T-helper 17 cell (primary cell): ENCODE measurements around the gene PLCH2. TPM values are rescaled to one million over a fixed set of nuclear protein-coding genes. Genes with fewer than 3 reads are reported as not detected.
"Not testable (repeated sequence)": the region's sequence is repeated elsewhere in the genome, so short reads cannot be mapped to it uniquely, and the experiment has no call there.

Experiments used
- ATAC-seq: fragments of 150-1000 bp; cut with Tn5 transposase; 2 replicates; pipeline ENCODE4 v1.10.0; 2021; ENCODE audit warnings: mild to moderate bottlenecking, moderate library complexity
- DNase-seq, 3 donors: peaks; one replicate each; pipeline versions ENCODE4 v3.0.0 to v3.0.0-alpha.2; 2020 to 2021
- H3K9me3 ChIP-seq: one replicate; pipeline ENCODE4 v1.7.0; 2013; ENCODE audit warnings: low read length, mild to moderate bottlenecking; ENCODE audit not compliant: control insufficient read depth, poor library complexity, severe bottlenecking
- H3K27ac Mint-ChIP-seq: one replicate; pipeline ENCODE4 v1.8.0; 2022; ENCODE audit warnings: mild to moderate bottlenecking, moderate library complexity, mixed read lengths
- H3K27me3 Mint-ChIP-seq: one replicate; pipeline ENCODE4 v1.8.0; 2022; ENCODE audit warnings: mixed read lengths
- H3K36me3 Mint-ChIP-seq: one replicate; pipeline ENCODE4 v1.8.0; 2022; ENCODE audit warnings: low read depth, mixed read lengths
- H3K4me1 Mint-ChIP-seq: one replicate; pipeline ENCODE4 v1.8.0; 2022; ENCODE audit warnings: mild to moderate bottlenecking, mixed read lengths
- H3K4me3 Mint-ChIP-seq: one replicate; pipeline ENCODE4 v1.8.0; 2022; ENCODE audit warnings: mild to moderate bottlenecking, moderate library complexity, mixed read lengths
- total RNA-seq, 4 donors: library from RNA in 2 of 4; stranded (reverse) in 2 of 4; gene quantifications; one replicate each; pipeline ENCODE4 v1.2.3 and lab custom pipeline; 2022 to 2026

Gene PLCH2
- total RNA-seq, 2 donors from 2014 or later = 30.0 to 39.3 TPM

GRCh38 chr1:2544093-2544874 is 68.2 kb downstream of the PLCH2 start:
- H3K4me3 Mint-ChIP-seq = no peak overlapping the region
- ATAC-seq (no peak), DNase-seq (no peak)
- no peaks in the 10 kb centered on the region for H3K27me3 Mint-ChIP-seq
- H3K36me3 Mint-ChIP-seq = no peaks in the 10 kb centered on the region
- H3K9me3 ChIP-seq = no peaks in the 10 kb centered on the region
- peaks cover 7% of the 10 kb centered on the region for H3K4me1 Mint-ChIP-seq
- H3K27ac Mint-ChIP-seq = peak overlapping the region; percentile 34

DNA sequence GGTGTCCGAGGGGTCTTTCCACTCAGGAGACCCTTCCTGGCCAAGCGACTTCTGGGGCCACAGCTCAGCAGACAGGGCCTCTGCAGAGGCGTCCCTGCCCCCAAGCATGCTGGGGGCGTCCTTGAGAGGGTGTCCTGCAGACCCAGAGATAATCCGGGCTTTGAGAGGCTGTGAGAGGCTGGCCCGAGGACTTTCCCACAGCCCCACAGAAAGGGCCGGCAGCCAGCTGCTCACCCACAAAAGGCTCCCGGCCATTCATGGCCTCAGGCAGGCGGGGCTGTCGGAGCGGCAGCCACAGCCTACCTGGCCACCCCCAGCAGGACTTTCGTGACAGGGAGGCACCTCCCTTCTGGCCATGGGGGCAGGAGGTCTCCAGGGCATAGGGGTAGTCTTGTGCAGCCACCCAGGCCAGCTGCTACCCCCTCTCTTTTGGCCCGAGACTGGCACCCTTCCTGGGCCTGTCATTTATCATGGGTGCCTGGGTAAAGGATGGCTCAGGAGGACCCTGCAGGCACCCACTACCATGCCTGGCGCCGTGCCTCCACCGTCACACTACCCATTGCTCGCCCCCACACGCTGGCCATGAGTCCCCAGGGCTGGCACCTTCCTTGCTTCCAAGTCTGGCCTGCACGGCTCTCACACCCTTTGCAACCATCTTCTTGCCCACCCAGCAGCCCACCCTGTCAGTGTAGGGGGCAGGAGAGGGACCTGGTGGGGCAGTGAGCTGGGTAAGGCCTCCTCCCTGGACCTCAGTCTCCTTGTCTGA is 69.0 kb downstream of the PLCH2 start:
- peak overlapping the region; percentile 34 for H3K27ac Mint-ChIP-seq
- H3K4me1 Mint-ChIP-seq = peaks cover 10% of the 10 kb centered on the region
- no peaks in the 10 kb centered on the region for H3K9me3 ChIP-seq
- H3K4me3 Mint-ChIP-seq = no peak overlapping the region
- ATAC-seq = no peak
- no peaks in the 10 kb centered on the region for H3K36me3 Mint-ChIP-seq
- DNase-seq = no peak
- H3K27me3 Mint-ChIP-seq = no peaks in the 10 kb centered on the region

DNA sequence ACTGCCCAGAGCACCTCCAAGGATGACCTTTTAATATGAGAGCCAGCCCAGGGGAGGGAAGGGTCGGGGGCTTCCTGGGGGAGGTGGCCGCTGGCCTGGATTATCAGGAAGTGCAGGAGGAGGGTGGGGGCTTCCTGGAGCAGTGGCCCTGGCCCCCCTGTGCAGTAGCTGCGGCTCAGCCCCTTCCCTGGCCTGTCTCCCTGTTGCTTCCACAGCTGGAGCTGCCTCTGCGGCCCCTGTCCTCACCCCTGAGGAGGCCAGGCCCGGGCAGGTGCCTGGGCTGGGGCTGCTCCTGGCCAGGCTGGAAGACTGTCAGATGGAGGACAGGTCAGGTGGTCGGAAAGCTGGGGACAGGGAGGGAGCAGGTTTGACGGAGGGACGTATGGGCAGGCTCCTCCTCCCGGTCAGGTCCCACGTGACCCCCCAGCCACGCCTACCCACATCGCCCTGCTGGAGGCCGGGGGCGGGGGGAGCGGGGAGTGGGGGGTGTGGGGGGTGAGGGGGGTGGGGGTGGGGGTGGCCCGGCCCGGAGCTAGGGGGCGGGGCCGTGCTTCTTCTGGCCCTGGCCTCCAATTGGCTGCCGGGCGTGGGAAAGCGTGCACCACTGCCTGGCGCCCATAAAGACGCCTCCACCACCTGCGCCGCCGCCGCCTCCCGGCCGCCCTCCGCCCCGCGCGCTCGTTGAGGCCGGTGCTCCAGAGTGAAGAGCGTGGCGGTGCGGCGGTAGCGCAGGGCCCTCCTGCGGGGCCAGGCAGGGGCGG is 69.8 kb downstream of the PLCH2 start:
- Mint-ChIP-seq H3K4me3 (peak overlapping the region; percentile 93), H3K4me1 (peaks cover 10% of the 10 kb centered on the region), H3K27me3 (no peaks in the 10 kb centered on the region), H3K36me3 (no peaks in the 10 kb centered on the region), H3K27ac (peak overlapping the region; percentile 96)
- no peaks in the 10 kb centered on the region for H3K9me3 ChIP-seq
- peak; percentile 86 to 91 (median 90) for DNase-seq
- peak; percentile 60 for ATAC-seq

- H3K4me3 Mint-ChIP-seq = peak overlapping the region; percentile 93
- peak; percentile 69 to 78 (median 70) for DNase-seq
- no peaks in the 10 kb centered on the region for H3K27me3 Mint-ChIP-seq
- ATAC-seq = peak; percentile 57
- H3K27ac Mint-ChIP-seq = peak overlapping the region; percentile 96
- peaks cover 10% of the 10 kb centered on the region for H3K4me1 Mint-ChIP-seq
- H3K9me3 ChIP-seq = no peaks in the 10 kb centered on the region
- no peaks in the 10 kb centered on the region for H3K36me3 Mint-ChIP-seq
Measured at GRCh38 chr1:2546515-2547209, 70.6 kb downstream of the PLCH2 start.

- Mint-ChIP-seq H3K36me3 (no peaks in the 10 kb centered on the region), H3K27me3 (no peaks in the 10 kb centered on the region), H3K27ac (peak overlapping the region; percentile 96), H3K4me1 (peaks cover 10% of the 10 kb centered on the region), H3K4me3 (peak overlapping the region; percentile 93)
- ATAC-seq (peak; percentile 10), DNase-seq (peak in 1 of 3 donors; percentile 29)
- H3K9me3 ChIP-seq = no peaks in the 10 kb centered on the region
Measured at GRCh38 chr1:2547210-2548067, 71.3 kb downstream of the PLCH2 start.

- H3K4me1 Mint-ChIP-seq = peaks cover 10% of the 10 kb centered on the region
- no peaks in the 10 kb centered on the region for H3K27me3 Mint-ChIP-seq
- peak overlapping the region; percentile 93 for H3K4me3 Mint-ChIP-seq
- H3K36me3 Mint-ChIP-seq = no peaks in the 10 kb centered on the region
- DNase-seq = peak; percentile 70 to 79 (median 71)
- H3K27ac Mint-ChIP-seq = peak overlapping the region; percentile 96
- H3K9me3 ChIP-seq = no peaks in the 10 kb centered on the region
- ATAC-seq = peak; percentile 27
Measured at GRCh38 chr1:2548068-2548589, 72.0 kb downstream of the PLCH2 start.

DNA sequence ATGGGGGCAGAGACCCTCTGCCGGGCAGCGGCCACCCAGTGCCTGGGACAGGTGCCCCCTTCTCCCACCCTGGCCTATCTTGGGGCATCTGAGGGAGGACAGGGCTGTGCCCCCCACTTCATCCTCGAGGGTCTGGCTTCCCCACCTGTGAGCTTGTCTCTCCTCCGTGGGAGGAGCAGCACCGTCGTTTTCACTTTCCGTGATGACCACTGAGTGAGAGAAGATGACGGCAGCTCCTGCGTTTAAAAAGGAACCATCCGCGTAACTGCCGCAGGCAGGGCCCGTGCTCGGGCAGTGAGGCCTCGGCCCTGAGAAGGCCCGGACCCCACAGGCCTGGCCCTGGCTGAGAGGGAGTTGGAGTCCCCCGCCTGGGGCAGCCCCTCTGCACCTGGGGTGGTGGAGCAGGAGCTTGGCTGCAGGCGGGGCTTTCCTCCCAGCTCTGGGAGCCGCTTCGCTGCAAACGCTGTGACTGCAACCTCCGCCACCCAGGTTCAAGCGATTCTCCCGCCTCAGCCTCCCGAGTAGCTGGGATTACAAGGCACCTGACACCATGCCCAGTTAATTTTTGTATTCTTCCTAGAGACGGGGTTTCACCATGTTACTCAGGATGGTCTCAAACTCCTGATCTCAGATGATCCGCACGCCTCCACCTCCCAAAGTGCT is 73.4 kb downstream of the PLCH2 start:
- H3K27me3 Mint-ChIP-seq, DNase-seq, H3K9me3 ChIP-seq, ATAC-seq, H3K4me3 Mint-ChIP-seq, H3K36me3 Mint-ChIP-seq: not testable (repeated sequence)
- H3K4me1 Mint-ChIP-seq = peaks cover 17% of the 10 kb centered on the region
- H3K27ac Mint-ChIP-seq = peak overlapping the region; percentile 96

DNA sequence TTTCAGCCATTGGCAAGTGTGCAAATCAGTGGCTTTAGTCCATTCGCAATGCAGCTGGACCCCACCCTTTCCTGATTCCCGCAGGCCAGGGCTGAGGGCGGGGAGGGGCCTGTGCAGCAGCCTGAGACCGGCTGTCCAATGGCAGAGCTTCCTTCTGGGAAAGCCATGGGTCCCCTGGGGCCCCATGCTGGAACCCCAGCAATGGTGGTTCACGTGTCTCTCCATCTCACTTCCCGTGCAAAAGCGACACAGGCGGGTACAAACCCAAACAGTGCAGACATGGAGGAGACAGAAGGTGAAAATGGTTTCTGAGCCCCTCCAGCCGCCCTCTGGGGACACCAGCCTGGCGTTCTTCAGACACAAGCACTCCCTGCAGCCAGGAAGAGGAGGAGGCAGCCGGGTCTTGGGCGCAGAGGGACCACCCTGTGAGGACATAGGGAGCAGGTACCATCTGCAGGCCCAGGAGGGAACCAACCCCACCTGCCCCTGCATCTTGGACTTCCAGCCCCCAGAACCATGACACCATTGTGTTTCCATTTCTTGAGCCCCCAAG is 74.3 kb downstream of the PLCH2 start:
- ATAC-seq, H3K9me3 ChIP-seq, H3K27me3 Mint-ChIP-seq, DNase-seq, H3K4me3 Mint-ChIP-seq, H3K36me3 Mint-ChIP-seq: not testable (repeated sequence)
- Mint-ChIP-seq H3K4me1 (peaks cover 21% of the 10 kb centered on the region), H3K27ac (peak overlapping the region; percentile 96)

- H3K27me3 Mint-ChIP-seq, H3K36me3 Mint-ChIP-seq, H3K4me3 Mint-ChIP-seq, ATAC-seq, DNase-seq, H3K9me3 ChIP-seq: not testable (repeated sequence)
- peak overlapping the region; percentile 96 for H3K27ac Mint-ChIP-seq
- H3K4me1 Mint-ChIP-seq = peaks cover 28% of the 10 kb centered on the region
Measured at GRCh38 chr1:2551544-2551943, 75.5 kb downstream of the PLCH2 start.

DNA sequence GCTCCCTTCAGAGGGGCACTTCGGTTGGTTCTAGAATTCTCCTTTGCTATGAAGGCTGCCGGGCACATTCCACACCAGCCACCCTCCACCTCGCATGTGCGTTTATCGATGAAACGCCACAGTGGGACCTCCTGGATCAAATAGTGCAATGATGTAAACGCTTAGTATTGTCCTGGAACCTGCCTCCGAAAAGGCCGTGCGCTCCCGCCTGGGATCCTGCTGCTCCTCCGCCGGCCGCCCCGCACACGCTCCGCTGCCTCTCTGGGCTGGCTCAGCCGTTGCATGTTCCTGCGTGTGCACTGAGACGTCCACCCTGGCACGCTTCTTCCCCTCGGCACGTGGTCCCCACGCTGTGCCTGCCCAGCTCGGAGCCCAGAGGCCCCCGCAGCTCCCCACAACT is 76.1 kb downstream of the PLCH2 start:
- no peak for ATAC-seq

GRCh38 chr1:2553076-2553475 is 77.0 kb downstream of the PLCH2 start:
- ATAC-seq, DNase-seq, H3K9me3 ChIP-seq, H3K36me3 Mint-ChIP-seq, H3K4me3 Mint-ChIP-seq, H3K27me3 Mint-ChIP-seq, H3K27ac Mint-ChIP-seq: not testable (repeated sequence)
- peaks cover 32% of the 10 kb centered on the region for H3K4me1 Mint-ChIP-seq

More for the DNA sequence above, 76.1 kb downstream of the PLCH2 start:
- H3K9me3 ChIP-seq = no peaks in the 10 kb centered on the region
- H3K4me3 Mint-ChIP-seq = no peak overlapping the region
- peak overlapping the region; percentile 96 for H3K27ac Mint-ChIP-seq
- no peaks in the 10 kb centered on the region for H3K27me3 Mint-ChIP-seq
- DNase-seq = no peak
- H3K36me3 Mint-ChIP-seq = peaks cover 2% of the 10 kb centered on the region
- H3K4me1 Mint-ChIP-seq = peaks cover 28% of the 10 kb centered on the region
